ENCODE data around the gene PSMG4. TPM values are rescaled to one million over a fixed set of nuclear protein-coding genes. Genes with fewer than 3 reads are reported as not detected.

The PSMG4 gene
- total and polyA plus RNA-seq, 9 of the 15 experiments (the other 6 are each of a cell fraction or from before 2014, with no cell fraction given): 12.9 to 185 (median 52.0) TPM

GRCh38 chr6:3281631-3282475 lies 23.1 kb downstream of the PSMG4 start:
- Histone ChIP-seq H3K4me3 (no peak overlapping the region), H3K27ac (ENCODE audit: extremely low read depth, low read depth, low read length) (no peak overlapping the region), H3K9me1 (ENCODE audit: control insufficient read depth, insufficient read depth, low read length) (no peaks in the 10 kb centered on the region), H3K9me3 (replicated peaks; ENCODE audit: control insufficient read depth, insufficient read depth, low read depth, low read length) (no peaks in the 10 kb centered on the region), H4K20me1 (replicated peaks; ENCODE audit: control insufficient read depth, insufficient read depth, low read length) (peaks cover 8% of the 10 kb centered on the region; the same call in 1 of the 2 replicates), H3K4me1 (replicated peaks in 1 of 2; ENCODE audit: control insufficient read depth in 2 of 2, insufficient read depth in 2 of 2, low read length in 2 of 2) (peaks cover 0 to 30% of the 10 kb centered on the region in 2 experiments; a peak in 2 of 5 replicates), H3K27me3 (ENCODE audit: control insufficient read depth in 2 of 2, insufficient read depth in 2 of 2, low read length in 2 of 2) (no peaks in the 10 kb centered on the region), H2AFZ (ENCODE audit: low read depth, low read length) (no peak overlapping the region), H3K79me2 (ENCODE audit: control insufficient read depth, insufficient read depth, low read length) (no peaks in the 10 kb centered on the region), H3K4me2 (ENCODE audit: insufficient read depth, low read length) (no peak overlapping the region), H3K9ac (ENCODE audit: insufficient read depth in 1 of 2, low read depth in 2 of 2, low read length in 2 of 2) (no peak overlapping the region), H3K36me3 (ENCODE audit: control insufficient read depth, insufficient read depth, low read length) (no peaks in the 10 kb centered on the region)
- no peak for ATAC-seq
- intact Hi-C loops (cut with micrococcal nuclease): loop anchor here (10.0 kb wide), 2 partner anchors 333 to 693 kb away; no protein-coding TSS in a partner anchor
- BruUV-seq (replicated peaks): no TSS peak
- in situ Hi-C loops (cut with MboI): loop anchor here (10.0 kb wide), 1 partner anchor 313 kb away; no protein-coding TSS in a partner anchor
- POLR2A ChIA-PET: interaction anchor here (0.6 to 1.4 kb wide), 10 partner anchors 9 to 369 kb away, joined by 3 to 5 read pairs (median 3); no protein-coding TSS in a partner anchor
- FAIRE-seq: peak; percentile 15
- CTCF ChIA-PET (ENCODE audit: low intra/inter-chr PET ratio): interaction anchor here (0.9 kb wide), 2 partner anchors 449 to 450 kb away, joined by 3 read pairs; no protein-coding TSS in a partner anchor
- 72% methylated on average over 13 of the region's 13 CpGs for WGBS (ENCODE audit: insufficient coverage, low coverage, missing lambda C conversion rate)
- no peak for DNase-seq (ENCODE audit: extremely low read depth in 1 of 4, low spot score in 3 of 4)
- TF ChIP-seq CBFA2T3 (IDR thresholded peaks at IDR 0.05): peak; percentile 41; the same call in 1 of the 2 replicates
- TF ChIP-seq ZNF584 (CRISPR knock-in tag; IDR thresholded peaks at IDR 0.05; ENCODE audit: low read depth): no peak
- no peak for TF ChIP-seq YBX1 (IDR thresholded peaks at IDR 0.05)
- TF ChIP-seq ERF (CRISPR knock-in tag; IDR thresholded peaks at IDR 0.05): no peak
- no peak for TF ChIP-seq ZNF778 (CRISPR knock-in tag; IDR thresholded peaks at IDR 0.05)
- 0 out of 2 replicates have a peak, but pooled peaks have one; percentile 4 for TF ChIP-seq CBFA2T2 (conservative IDR thresholded peaks at IDR 0.05)
- TF ChIP-seq, protein P1, sequence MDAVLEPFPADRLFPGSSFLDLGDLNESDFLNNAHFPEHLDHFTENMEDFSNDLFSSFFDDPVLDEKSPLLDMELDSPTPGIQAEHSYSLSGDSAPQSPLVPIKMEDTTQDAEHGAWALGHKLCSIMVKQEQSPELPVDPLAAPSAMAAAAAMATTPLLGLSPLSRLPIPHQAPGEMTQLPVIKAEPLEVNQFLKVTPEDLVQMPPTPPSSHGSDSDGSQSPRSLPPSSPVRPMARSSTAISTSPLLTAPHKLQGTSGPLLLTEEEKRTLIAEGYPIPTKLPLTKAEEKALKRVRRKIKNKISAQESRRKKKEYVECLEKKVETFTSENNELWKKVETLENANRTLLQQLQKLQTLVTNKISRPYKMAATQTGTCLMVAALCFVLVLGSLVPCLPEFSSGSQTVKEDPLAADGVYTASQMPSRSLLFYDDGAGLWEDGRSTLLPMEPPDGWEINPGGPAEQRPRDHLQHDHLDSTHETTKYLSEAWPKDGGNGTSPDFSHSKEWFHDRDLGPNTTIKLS (IDR thresholded peaks at IDR 0.05; ENCODE audit: borderline replicate concordance, low read depth): no peak
- no peak for TF ChIP-seq CSDE1 (IDR thresholded peaks at IDR 0.05)
- TF ChIP-seq TCF3 (CRISPR knock-in tag; IDR thresholded peaks at IDR 0.05): peak; percentile 37
- no peak for TF ChIP-seq RCOR1 (IDR thresholded peaks at IDR 0.05; ENCODE audit: borderline replicate concordance in 1 of 2, low read depth in 2 of 2, low read length in 2 of 2)
- TF ChIP-seq TRIM28 (IDR thresholded peaks at IDR 0.05): no peak
- TF ChIP-seq, protein P2, sequence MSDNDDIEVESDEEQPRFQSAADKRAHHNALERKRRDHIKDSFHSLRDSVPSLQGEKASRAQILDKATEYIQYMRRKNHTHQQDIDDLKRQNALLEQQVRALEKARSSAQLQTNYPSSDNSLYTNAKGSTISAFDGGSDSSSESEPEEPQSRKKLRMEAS (CRISPR knock-in tag; IDR thresholded peaks at IDR 0.05): no peak
- TF ChIP-seq SNIP1 (IDR thresholded peaks at IDR 0.05; ENCODE audit: low read depth): no peak
- TF ChIP-seq, protein P3, sequence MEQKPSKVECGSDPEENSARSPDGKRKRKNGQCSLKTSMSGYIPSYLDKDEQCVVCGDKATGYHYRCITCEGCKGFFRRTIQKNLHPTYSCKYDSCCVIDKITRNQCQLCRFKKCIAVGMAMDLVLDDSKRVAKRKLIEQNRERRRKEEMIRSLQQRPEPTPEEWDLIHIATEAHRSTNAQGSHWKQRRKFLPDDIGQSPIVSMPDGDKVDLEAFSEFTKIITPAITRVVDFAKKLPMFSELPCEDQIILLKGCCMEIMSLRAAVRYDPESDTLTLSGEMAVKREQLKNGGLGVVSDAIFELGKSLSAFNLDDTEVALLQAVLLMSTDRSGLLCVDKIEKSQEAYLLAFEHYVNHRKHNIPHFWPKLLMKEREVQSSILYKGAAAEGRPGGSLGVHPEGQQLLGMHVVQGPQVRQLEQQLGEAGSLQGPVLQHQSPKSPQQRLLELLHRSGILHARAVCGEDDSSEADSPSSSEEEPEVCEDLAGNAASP (IDR thresholded peaks at IDR 0.05): no peak
- no peak for TF ChIP-seq SUPT5H (IDR thresholded peaks at IDR 0.05)
- TF ChIP-seq OTX1 (CRISPR knock-in tag; IDR thresholded peaks at IDR 0.05): no peak
- TF ChIP-seq, protein P4, sequence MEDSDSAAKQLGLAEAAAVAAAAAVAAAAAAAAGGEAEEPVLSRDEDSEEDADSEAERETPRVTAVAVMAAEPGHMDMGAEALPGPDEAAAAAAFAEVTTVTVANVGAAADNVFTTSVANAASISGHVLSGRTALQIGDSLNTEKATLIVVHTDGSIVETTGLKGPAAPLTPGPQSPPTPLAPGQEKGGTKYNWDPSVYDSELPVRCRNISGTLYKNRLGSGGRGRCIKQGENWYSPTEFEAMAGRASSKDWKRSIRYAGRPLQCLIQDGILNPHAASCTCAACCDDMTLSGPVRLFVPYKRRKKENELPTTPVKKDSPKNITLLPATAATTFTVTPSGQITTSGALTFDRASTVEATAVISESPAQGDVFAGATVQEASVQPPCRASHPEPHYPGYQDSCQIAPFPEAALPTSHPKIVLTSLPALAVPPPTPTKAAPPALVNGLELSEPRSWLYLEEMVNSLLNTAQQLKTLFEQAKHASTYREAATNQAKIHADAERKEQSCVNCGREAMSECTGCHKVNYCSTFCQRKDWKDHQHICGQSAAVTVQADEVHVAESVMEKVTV (CRISPR knock-in tag; IDR thresholded peaks at IDR 0.05): no peak
